DND-41 (cell line): ENCODE measurements around the gene DHX34.

Source experiments
- ATAC-seq: fragments of 200-7000 bp; cut with Tn5 transposase; 3 replicates; pipeline ENCODE4 v1.9.1; 2021; ENCODE audit warnings: low read depth; ENCODE audit not compliant: insufficient read depth
- DNase-seq: peaks from one replicate; pipeline ENCODE4 v3.0.0-alpha.2; 2020
- H2AFZ ChIP-seq: 2 replicates; pipeline ENCODE4 v1.6.0; 2012; ENCODE audit warnings: low read depth, low read length
- H3K27ac ChIP-seq: 2 replicates; pipeline ENCODE4 v1.5.1; 2012; ENCODE audit warnings: low read length, inconsistent platforms
- H3K27me3 ChIP-seq: fragments of 200-600 bp; sonication (generic); 2 replicates; pipeline ENCODE4 v1.6.0; 2012; ENCODE audit warnings: low read length, mild to moderate bottlenecking, inconsistent platforms; ENCODE audit not compliant: insufficient read depth, poor library complexity
- H3K36me3 ChIP-seq: 2 replicates; pipeline ENCODE4 v1.5.1; 2012; ENCODE audit warnings: low read length, inconsistent platforms; ENCODE audit not compliant: insufficient read depth
- H3K4me1 ChIP-seq: 2 replicates; pipeline ENCODE4 v1.5.1; 2012; ENCODE audit warnings: mild to moderate bottlenecking, low read length; ENCODE audit not compliant: insufficient read depth
- H3K4me2 ChIP-seq: 2 replicates; pipeline ENCODE4 v1.6.0; 2012; ENCODE audit warnings: mild to moderate bottlenecking, moderate library complexity, low read length, inconsistent platforms; ENCODE audit not compliant: insufficient read depth
- H3K4me3 ChIP-seq, 2 experiments: fragments of 200-600 bp in 1 of 2; shearing (Covaris generic) in 1 of 2; 2 replicates each; pipeline ENCODE4 v1.5.1; 2012 to 2016; ENCODE audit warnings: inconsistent platforms in 2 of 2, low read length in 2 of 2, mild to moderate bottlenecking in 2 of 2, low read depth in 1 of 2, moderate library complexity in 1 of 2
- H3K79me2 ChIP-seq: 2 replicates; pipeline ENCODE4 v1.6.0; 2012; ENCODE audit warnings: low read length, inconsistent platforms; ENCODE audit not compliant: insufficient read depth
- H3K9ac ChIP-seq: 2 replicates; pipeline ENCODE4 v1.6.0; 2012; ENCODE audit warnings: low read depth, mild to moderate bottlenecking, inconsistent platforms, low read length, moderate library complexity
- H3K9me3 ChIP-seq: 2 replicates; pipeline ENCODE4 v1.5.1; 2012; ENCODE audit warnings: low read length, moderate library complexity, mild to moderate bottlenecking, inconsistent platforms; ENCODE audit not compliant: insufficient read depth, severe bottlenecking
- H4K20me1 ChIP-seq: 2 replicates; pipeline ENCODE4 v1.6.0; 2012; ENCODE audit warnings: low read length; ENCODE audit not compliant: insufficient read depth
- CTCF ChIP-seq: IDR thresholded peaks from 2 replicates; pipeline ENCODE4 v1.5.1; 2012; ENCODE audit warnings: borderline replicate concordance, low read length, moderate library complexity, mild to moderate bottlenecking; ENCODE audit not compliant: poor library complexity, severe bottlenecking; ENCODE audit errors: extremely low read depth
- EZH2 ChIP-seq: IDR thresholded peaks from 3 replicates; pipeline ENCODE4 v1.6.1; 2012; ENCODE audit warnings: borderline replicate concordance, low read depth, mild to moderate bottlenecking, moderate library complexity, low read length, inconsistent platforms; ENCODE audit not compliant: severe bottlenecking

Gene DHX34

GRCh38 chr19:47321630-47322029 is 27.5 kb upstream of the DHX34 start:
- H3K79me2 ChIP-seq, result no peaks in the 10 kb centered on the region
- H3K27ac ChIP-seq, result no peak overlapping the region
- no peaks in the 10 kb centered on the region for H3K9me3 ChIP-seq
- H2AFZ ChIP-seq, result no peak overlapping the region
- H3K36me3 ChIP-seq, result no peaks in the 10 kb centered on the region
- H3K4me3 ChIP-seq, result no peak overlapping the region
- ATAC-seq, result no peak
- no peak overlapping the region for H3K4me2 ChIP-seq
- no peak for DNase-seq
- no peaks in the 10 kb centered on the region for H3K4me1 ChIP-seq
- no peak for TF ChIP-seq EZH2
- TF ChIP-seq CTCF, result no peak
- H4K20me1 ChIP-seq, result no peaks in the 10 kb centered on the region; the same call in 1 of the 2 replicates
- no peak overlapping the region for H3K9ac ChIP-seq
- no peaks in the 10 kb centered on the region for H3K27me3 ChIP-seq

- Histone ChIP-seq H3K4me1 (no peaks in the 10 kb centered on the region), H3K9ac (no peak overlapping the region), H3K27me3 (no peaks in the 10 kb centered on the region), H3K27ac (no peak overlapping the region), H3K4me2 (no peak overlapping the region), H4K20me1 (no peaks in the 10 kb centered on the region; the same call in 1 of the 2 replicates), H3K36me3 (no peaks in the 10 kb centered on the region), H3K4me3 (no peak overlapping the region), H3K79me2 (no peaks in the 10 kb centered on the region), H2AFZ (no peak overlapping the region), H3K9me3 (no peaks in the 10 kb centered on the region)
- no peak for TF ChIP-seq EZH2
- no peak for TF ChIP-seq CTCF
- ATAC-seq (no peak), DNase-seq (no peak)
Observed at GRCh38 chr19:47322058-47322457, 27.1 kb upstream of the DHX34 start.

DNA sequence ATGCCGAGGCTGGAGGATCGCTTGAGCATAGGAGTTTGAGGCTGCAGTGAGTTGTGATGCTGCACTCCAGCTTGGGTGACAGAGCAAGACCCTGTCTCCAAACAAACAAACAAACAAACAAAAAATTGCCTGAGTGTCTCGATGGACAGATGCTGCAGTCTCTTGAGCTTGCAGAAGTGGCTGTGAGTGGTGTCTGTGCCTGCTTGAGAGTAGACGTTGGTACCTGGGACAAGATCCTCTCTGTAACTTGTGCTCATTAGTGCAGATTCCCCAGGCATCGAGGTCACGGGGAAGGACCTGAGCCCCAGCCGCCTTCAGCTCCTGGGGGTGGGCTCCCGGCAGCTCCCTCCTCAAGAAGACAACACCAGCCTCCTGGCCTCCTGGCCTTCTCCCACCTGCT is 25.7 kb upstream of the DHX34 start:
- no peak overlapping the region for H3K4me2 ChIP-seq
- H3K9me3 ChIP-seq, result no peaks in the 10 kb centered on the region
- H3K79me2 ChIP-seq, result no peaks in the 10 kb centered on the region
- H2AFZ ChIP-seq, result no peak overlapping the region
- H3K27ac ChIP-seq, result no peak overlapping the region
- H4K20me1 ChIP-seq, result no peaks in the 10 kb centered on the region; the same call in 1 of the 2 replicates
- H3K36me3 ChIP-seq, result no peaks in the 10 kb centered on the region
- H3K4me3 ChIP-seq, result no peak overlapping the region
- H3K27me3 ChIP-seq, result no peaks in the 10 kb centered on the region
- TF ChIP-seq EZH2 (no peak), CTCF (no peak)
- ATAC-seq (no peak), DNase-seq (no peak)
- no peak overlapping the region for H3K9ac ChIP-seq
- H3K4me1 ChIP-seq, result no peaks in the 10 kb centered on the region

GRCh38 chr19:47323872-47324271 is 25.2 kb upstream of the DHX34 start:
- Histone ChIP-seq H3K4me3 (no peak overlapping the region), H3K36me3 (no peaks in the 10 kb centered on the region), H3K27ac (no peak overlapping the region), H3K79me2 (no peaks in the 10 kb centered on the region), H3K9ac (no peak overlapping the region), H3K4me2 (no peak overlapping the region), H2AFZ (no peak overlapping the region), H3K9me3 (no peaks in the 10 kb centered on the region), H3K4me1 (no peaks in the 10 kb centered on the region), H3K27me3 (no peaks in the 10 kb centered on the region), H4K20me1 (no peaks in the 10 kb centered on the region; the same call in 1 of the 2 replicates)
- DNase-seq (no peak), ATAC-seq (no peak)
- no peak for TF ChIP-seq EZH2
- no peak for TF ChIP-seq CTCF
